Fibroblast of mammary gland (primary cell): Measurements from ENCODE around the gene CTIF.

Experiments used
- DNase-seq: peaks from one replicate; pipeline ENCODE4 v3.0.0-alpha.2; 2010; ENCODE audit warnings: low read depth
- H3K4me3 ChIP-seq: 2 replicates; pipeline ENCODE4 v1.5.1; 2011; ENCODE audit warnings: low read depth, mild to moderate bottlenecking, low read length, moderate library complexity; ENCODE audit not compliant: control insufficient read depth
- CTCF ChIP-seq: conservative IDR thresholded peaks from 2 replicates; pipeline ENCODE4 v1.5.1; 2011; ENCODE audit warnings: low read depth, low read length, inconsistent platforms; ENCODE audit not compliant: control insufficient read depth, insufficient read depth

CTIF gene

DNA sequence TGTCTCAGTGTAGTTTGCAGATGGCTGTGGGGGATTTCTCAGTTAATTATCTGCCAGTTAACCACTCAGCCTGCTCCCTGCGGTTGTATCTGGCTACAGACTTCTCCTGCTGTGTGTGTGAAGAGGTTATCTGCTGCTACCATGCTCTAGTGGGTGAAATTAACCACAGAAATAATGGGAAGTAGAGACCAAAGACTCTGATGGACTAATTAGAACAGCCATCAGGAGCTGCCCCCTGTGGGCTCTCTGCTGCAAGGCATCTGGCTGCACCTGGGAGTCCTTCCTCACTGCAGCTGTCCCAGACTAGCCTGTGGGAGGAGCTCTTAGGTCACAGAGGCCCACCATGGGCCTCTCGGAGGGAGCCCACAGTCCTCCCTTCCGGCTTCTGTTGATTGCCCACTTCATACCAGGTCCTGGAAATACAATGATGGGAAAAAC, 66.6 kb downstream of the CTIF start:
- no peak overlapping the region for H3K4me3 ChIP-seq
- peak; percentile 18 for TF ChIP-seq CTCF
- DNase-seq, result peak; percentile 21

GRCh38 chr18:48607056-48607984, 68.5 kb downstream of the CTIF start:
- H3K4me3 ChIP-seq, result no peak overlapping the region
- peak; percentile 81 for DNase-seq
- TF ChIP-seq CTCF, result no peak

- no peak for TF ChIP-seq CTCF
- DNase-seq, result no peak
- no peak overlapping the region for H3K4me3 ChIP-seq
These were observed 69.8 kb downstream of the CTIF start for GRCh38 chr18:48608581-48608980.

DNA sequence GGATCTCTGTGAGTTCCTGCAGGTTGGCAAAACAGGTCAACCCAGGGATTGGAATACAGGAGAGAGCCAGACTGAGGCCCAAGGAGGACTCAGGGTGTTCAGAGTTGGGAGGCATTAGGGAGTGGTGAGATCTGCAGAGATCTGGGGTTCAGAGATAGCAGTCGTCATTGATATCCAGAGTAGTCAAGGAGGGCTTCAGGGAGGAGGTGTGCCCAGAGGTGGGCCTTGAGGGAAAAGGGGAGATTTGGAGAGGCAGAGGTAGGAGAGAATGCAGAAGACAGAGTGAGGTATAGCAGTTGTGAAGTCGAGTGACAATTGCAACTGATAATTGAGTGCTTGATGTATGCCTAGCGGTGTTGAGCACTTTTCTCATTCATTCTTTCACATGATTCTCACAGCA, 70.3 kb downstream of the CTIF start:
- H3K4me3 ChIP-seq, result no peak overlapping the region
- TF ChIP-seq CTCF, result no peak
- no peak for DNase-seq

DNA sequence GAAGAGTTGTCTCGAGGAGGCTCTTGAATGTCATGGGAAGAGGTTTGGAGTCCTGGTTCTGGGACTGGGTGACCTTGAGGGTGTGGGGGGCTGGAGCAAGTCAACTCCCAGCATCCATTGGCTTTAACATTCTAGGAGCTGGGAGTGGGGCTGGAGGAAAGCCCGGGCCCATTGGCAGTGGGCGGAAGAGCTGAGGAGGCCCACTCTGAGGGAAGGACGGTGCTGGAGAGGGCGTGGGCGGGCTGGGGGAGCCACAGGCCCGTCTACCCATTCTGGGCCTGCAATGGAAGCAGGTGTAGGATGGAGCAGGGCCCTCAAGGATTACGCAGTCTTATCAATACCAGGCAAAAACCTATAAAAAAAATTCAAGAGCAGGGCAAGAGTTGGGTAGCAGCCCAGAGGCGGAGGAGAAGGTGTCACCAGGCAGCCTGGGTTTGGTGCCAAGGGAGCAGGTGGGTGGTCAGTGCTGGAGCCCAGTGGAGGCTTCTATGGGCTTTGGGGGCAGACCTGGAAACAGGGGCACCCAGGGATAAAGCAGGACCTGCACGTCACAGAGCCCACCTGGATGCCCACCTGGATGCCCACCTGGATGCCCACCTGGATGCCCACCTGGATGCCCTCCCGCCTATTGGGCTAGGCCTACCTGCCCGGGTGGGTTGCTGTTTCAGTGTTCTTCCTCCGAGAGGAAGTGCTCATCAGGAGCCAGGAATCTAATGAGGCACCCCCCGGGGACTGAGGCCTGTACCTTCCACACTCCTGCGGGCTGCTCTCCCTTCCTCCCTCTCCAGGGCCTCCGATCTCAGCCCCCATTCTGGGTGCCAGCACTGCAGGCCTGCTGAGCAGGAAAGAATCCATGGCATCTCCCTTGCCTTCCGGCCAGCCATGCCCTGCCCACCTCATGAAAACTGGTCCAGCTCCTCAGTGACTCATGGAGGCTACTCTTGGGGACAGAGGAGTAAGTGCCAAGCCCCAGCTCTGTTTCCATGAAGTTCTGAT, 71.3 kb downstream of the CTIF start:
- no peak for TF ChIP-seq CTCF
- DNase-seq, result no peak
- H3K4me3 ChIP-seq, result no peak overlapping the region

DNA sequence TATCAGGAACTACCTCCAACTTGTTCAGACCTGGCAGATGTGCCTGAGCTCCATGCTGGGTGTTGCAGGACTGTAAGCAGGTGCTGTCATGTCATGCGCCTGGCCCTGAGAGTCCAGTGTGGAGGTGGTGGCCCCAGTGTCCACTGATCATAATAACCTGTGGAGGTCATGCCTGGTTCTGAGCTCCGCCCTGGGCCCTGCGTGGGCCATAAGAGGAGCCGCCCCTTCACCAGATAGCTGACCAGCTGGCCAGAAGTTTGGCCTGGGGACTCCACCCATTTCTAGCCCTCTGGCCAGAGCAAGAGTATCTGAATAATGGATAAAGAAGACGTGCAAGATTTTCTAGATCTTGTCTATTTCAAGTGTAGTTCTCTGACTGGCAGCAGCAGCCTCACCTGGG, 72.4 kb downstream of the CTIF start:
- no peak overlapping the region for H3K4me3 ChIP-seq
- DNase-seq, result no peak
- TF ChIP-seq CTCF, result no peak
